HG03139 (cell line): ENCODE data around the gene PCDHB15.
"Not testable (repeated sequence)": the region's sequence is repeated elsewhere in the genome, so short reads cannot be mapped to it uniquely, and the experiment has no call there.

Experiments used
- ATAC-seq: cut with Tn5 transposase; IDR thresholded peaks from one replicate; pipeline ENCODE4 v1.9.1; 2021; ENCODE audit not compliant: unreplicated experiment

PCDHB15 gene

GRCh38 chr5:141247434-141247833, 2.2 kb downstream of the PCDHB15 start:
- not testable (repeated sequence) for ATAC-seq

GRCh38 chr5:141250576-141250975, 5.4 kb downstream of the PCDHB15 start:
- ATAC-seq: no peak

GRCh38 chr5:141258464-141258863, 13.3 kb downstream of the PCDHB15 start:
- no peak for ATAC-seq

GRCh38 chr5:141258948-141259347, 13.8 kb downstream of the PCDHB15 start:
- ATAC-seq: no peak

GRCh38 chr5:141260458-141261237, 15.5 kb downstream of the PCDHB15 start:
- no peak for ATAC-seq

GRCh38 chr5:141261238-141261546, 16.0 kb downstream of the PCDHB15 start:
- ATAC-seq: no peak

GRCh38 chr5:141269195-141269594, 24.0 kb downstream of the PCDHB15 start:
- no peak for ATAC-seq

GRCh38 chr5:141272906-141273305, 27.7 kb downstream of the PCDHB15 start:
- no peak for ATAC-seq

- no peak for ATAC-seq
Observed at GRCh38 chr5:141298376-141298775, 53.2 kb downstream of the PCDHB15 start.
